Brain pericyte (primary cell): ENCODE measurements around the gene FANCE.

ENCODE experiments used
- DNase-seq: peaks from one replicate; pipeline ENCODE4 v3.0.0-alpha.2; 2012; ENCODE audit warnings: low read depth, low spot score

The FANCE gene

DNA sequence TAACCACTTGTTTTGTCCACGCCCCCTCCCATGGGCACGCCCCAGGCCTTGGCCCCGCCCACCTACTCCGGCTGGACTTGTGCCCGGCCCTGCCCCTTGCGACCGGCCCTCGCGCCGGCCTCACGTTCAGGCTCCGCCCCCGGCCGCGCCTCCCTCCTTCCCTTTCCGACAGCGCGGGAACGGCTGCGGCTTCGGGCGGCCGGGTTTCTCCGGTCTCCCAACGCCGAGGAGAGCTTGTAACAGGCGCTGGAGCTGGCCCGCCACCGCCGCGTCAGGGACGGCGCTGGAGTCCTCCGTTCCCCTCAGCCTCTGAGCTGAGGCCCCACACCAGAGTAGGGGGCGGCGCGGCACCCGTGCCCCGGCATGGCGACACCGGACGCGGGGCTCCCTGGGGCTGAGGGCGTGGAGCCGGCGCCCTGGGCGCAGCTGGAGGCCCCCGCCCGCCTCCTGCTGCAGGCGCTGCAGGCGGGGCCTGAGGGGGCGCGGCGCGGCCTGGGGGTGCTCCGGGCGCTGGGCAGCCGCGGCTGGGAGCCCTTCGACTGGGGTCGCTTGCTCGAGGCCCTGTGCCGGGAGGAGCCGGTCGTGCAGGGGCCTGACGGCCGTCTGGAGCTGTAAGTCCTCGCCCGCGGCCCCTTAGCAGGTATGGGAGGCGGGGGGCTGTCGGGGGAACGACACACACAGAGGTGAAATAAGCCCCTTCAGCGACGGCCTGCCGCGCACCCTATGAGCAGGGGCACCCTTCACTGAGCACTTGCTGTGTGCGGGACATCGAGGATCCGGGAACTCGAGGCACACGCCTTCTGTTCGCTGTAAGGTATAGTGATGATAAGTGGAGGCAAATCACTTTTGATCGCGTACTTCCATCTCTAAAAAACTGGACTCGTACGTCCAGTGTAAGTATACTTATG is at the start of gene FANCE:
Gene FANCE, plus strand, starts transcription at position 156 of the 908 bp plus-strand sequence. Its CDS starts 208 bp downstream, at position 364.
- DNase-seq, result peak; percentile 81

GRCh38 chr6:35402856-35403191 is 49.3 kb upstream of the FANCE start:
- DNase-seq, result no peak

DNA sequence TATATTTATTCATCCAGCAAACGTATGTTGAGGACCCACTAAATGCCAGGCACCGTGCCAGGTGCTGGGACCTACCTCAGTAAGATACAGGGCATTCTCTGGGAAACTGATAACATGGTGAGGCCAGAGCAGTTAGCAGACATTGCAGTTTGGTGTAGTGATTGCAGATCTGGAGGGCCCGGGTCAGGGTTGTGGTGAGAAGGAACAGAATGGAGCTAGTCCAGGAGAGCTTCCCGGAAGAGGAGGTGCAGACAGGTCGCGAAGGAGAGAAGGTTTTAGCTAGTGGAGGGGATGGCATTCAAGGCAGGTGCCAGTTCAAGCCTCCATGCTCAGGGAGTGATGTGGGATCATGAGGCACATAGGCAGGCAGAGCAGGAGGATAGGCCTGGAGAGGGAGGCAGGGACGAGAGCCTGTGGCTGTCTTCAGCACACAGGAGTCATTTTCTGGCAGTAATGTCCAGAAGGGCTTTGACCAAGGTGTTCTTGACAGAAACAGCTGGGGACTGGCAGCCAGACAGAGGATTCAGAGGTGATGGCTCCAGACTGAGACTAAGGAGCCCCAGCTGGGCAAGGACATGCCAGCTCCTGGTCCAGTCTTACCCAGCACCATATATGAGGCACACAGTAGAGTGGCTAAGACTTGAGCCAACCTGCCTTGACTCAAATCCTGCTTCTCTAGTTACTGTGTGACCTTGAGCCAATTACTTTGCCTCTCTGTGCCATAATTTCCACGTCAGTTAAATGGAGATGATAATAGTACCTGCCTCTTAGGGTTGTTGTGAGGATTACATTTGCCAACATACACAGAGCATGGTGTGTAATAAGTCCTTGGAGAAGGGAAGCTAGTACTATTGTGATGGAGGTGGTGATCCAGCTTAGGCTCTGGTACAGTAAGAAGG is 48.3 kb upstream of the FANCE start:
- no peak for DNase-seq

GRCh38 chr6:35406711-35407485 is 45.2 kb upstream of the FANCE start:
- no peak for DNase-seq

DNA sequence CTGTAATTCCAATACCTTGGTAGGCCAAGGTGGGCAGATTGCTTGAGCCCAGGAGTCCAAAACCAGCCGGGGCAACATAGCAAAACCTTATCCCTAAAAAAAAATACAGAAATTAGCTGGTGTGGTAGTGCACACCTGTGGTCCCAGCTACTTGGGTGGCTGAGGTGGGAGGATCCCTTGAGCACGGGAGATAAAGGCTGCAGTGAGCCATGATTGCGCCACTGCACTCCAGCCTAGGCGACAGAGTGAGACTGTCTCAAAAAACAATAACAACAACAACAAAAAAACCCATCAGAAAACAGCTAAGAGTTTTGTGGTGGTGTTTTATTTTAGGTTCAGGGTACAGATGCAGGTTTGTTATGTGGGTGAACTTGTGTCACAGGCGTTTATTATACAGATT is 42.9 kb upstream of the FANCE start:
- no peak for DNase-seq

DNA sequence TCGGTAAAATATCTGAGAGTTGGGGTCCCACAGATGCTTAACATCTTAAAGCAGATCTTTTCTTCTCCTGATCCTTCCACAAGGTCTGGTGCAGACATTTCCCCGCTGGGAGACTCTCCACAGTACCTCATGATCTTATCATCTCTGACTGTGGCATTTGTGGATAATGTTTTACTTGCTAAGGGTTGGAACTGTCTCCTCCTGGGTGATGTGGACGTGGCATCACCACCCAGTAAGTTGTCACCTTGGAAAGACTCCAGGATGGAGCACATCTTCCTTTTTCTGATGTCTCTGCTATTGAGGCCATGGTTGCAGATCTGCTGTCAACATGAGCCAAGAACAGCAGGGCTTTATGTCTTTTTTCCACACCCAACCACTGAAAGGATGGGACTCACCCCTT is 42.0 kb upstream of the FANCE start:
- no peak for DNase-seq

GRCh38 chr6:35411066-35411465 is 41.1 kb upstream of the FANCE start:
- DNase-seq, result no peak

DNA sequence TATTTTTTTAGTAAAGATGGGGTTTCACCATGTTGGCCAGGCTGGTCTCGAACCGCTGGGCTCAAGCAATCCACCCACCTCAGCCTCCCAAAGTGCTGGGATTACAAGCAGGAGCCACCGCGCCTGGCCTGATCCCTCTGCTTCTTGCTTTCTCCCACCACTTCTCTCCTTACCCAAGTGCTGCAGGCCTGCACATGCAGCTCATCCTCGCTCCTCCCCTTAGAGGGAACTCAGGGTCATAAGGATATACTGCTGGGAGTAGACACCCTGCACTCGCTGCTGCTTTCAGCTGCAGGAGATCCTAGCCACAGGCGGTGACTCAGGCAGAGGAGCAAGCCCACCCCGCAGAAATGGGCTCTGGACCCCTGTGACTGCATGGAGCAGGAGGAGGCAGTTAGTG is 40.0 kb upstream of the FANCE start:
- no peak for DNase-seq

GRCh38 chr6:35413911-35414310 is 38.2 kb upstream of the FANCE start:
- no peak for DNase-seq

DNA sequence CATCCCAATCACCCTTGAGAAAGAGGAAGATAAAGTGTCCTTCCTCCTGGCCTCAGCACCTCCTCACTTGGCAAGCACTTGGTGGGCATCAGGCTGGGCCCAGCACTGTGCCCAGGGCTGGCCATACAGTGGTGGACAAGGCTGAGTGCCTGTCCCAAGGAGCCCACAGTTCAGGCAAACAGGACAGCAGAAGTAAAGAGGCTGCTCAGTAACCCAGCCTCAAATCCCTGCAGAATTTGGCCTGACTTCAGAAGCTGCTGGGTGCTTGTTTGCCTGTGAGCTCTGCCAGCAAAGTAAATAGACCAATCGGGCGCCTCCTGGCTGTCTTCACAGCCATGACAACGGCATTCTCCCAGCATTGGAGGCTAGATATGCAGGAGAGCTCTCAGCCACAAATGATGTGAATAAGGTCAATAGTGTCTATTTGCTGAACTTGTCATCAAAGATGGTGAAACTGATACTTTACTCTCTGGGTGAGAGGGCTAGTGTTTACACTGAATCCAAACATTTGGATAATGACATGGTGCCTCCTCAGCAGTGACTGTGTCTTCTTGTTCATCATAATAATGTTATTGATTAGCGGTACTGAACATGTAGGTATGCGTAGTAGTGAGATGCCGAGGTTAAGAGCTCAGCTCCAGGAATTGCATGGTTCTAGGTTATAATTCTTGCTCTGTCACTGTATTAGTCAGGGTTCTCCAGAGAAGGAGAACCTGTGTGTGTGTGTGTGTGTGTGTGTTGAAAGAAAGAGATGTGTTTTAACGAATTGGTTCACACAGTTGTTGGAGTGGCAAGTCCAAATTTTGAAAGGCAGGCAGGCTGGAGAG is 36.9 kb upstream of the FANCE start:
- peak; percentile 65 for DNase-seq

- no peak for DNase-seq
These were observed 34.0 kb upstream of the FANCE start for GRCh38 chr6:35417979-35418661.

GRCh38 chr6:35419417-35419816 is 32.7 kb upstream of the FANCE start:
- DNase-seq, result peak; percentile 69

- DNase-seq, result no peak
These were observed 32.2 kb upstream of the FANCE start for GRCh38 chr6:35419961-35420360.

DNA sequence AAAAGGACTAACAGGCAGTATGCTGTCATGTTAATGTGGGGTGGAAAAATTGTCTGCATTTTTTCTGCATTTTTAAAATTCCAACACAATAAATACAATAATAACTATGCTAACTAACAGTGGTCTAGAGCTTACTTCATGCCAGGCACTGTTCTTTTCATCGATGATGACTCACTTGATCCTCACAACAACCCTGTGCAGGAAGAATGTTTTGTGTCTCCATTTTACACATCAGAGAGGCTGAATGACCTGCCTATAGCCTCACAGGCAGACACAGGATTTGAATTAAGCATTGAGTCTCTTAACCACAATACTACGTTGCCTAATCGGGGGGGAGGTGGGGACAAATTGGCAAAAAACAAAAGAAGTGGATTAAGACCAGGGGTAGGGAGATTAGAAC is 26.9 kb upstream of the FANCE start:
- DNase-seq, result no peak

DNA sequence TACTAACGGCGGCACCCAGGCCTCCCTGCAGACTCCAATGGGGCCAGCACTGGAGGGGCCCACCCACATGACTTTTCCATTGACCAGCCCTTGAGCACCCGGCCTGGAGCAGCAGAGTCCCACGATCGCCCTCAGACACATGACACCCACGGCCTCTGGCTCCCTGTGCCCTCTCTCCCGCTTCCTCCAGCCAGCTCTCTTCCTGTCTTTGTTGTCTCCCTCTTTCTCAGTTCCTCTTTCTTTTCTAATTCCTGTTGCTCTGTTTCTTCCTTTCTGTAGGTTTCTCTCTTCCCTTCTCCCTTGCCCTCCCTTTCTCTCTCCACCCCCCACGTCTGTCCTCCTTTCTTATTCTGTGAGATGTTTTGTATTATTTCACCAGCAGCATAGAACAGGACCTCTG is 26.1 kb upstream of the FANCE start:
- no peak for DNase-seq

- no peak for DNase-seq
These were observed 24.7 kb upstream of the FANCE start for GRCh38 chr6:35427435-35427834.

- DNase-seq, result peak; percentile 54
These were observed 24.3 kb upstream of the FANCE start for GRCh38 chr6:35427851-35428321.

DNA sequence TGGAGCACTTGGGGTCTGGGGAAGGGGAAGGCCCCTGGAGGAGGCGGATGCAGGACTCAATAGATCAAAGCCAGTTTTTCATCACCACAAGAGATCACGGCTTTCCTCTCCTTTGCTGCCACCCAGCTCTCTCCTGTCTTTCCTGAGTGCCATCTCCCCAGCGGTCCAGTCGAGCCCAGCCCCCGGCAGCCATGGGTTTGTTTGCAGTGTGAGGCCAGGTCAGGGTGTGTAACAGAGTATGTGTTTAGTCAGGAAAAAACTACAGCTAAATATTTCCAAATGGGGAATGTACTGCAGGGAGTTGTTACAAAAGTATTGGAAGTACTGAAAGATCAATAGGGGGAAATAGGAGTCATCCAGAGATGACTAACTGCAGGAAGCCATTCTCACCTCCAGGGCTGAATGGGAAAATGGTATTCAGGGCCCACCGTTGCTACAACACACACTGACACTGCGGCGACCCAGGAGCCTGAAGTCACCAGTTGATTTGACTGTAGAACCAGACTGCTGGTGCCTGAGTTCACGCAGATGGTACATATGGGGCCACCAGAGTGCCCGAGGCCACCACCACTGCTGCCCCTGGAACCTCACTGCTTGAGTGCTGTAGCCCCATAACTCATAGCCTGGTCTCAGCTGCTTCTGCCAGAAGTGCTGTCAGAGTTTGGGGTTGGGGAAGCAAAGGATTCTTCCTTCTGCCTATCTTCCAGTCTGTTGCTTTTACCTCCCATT is 23.6 kb upstream of the FANCE start:
- no peak for DNase-seq

GRCh38 chr6:35429463-35429862 is 22.7 kb upstream of the FANCE start:
- DNase-seq, result no peak

DNA sequence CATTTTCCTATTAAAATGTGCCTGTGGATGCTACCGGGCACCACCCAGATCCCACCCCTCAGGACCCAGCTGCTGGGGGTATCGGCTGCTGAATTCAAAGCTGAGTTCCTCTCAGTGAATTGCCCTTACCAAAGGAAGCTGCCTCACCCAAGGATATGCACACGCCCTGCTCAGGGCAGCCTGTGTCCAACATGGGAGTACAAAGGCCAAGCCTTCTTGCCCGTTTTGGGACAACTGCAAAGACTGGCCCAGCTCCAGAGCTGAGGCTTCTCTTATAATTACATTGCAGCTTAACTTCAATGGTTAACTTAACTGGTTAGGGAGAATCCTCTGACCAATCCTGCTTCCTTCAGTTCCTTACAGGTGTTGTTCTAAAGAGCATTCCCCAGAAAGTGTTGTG is 19.8 kb upstream of the FANCE start:
- no peak for DNase-seq
